ENCODE data around the gene STAG2.

The STAG2 gene

DNA sequence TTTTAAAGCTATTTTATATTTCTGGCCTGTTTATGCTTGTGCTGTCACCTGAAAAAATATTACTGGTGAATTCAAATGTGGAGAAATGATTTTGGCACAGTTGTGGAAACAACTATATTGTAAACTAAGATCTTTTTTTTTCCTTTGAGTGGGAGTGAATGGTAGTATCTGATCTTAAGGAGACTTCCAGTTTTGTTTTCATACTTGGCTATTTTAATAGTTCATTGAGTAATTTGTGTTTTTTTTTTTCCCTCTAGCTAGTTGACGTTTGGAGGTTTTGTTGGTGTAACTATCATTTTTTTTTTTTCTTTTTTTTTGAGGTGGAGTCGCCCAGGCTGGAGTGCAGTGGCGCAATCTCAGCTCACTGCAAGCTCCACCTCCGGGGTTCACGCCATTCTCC is 10.5 kb downstream of the STAG2 start:
- H3K4me3 ChIP-seq, result no peak overlapping the region
- H3K27ac ChIP-seq, result no peak overlapping the region

DNA sequence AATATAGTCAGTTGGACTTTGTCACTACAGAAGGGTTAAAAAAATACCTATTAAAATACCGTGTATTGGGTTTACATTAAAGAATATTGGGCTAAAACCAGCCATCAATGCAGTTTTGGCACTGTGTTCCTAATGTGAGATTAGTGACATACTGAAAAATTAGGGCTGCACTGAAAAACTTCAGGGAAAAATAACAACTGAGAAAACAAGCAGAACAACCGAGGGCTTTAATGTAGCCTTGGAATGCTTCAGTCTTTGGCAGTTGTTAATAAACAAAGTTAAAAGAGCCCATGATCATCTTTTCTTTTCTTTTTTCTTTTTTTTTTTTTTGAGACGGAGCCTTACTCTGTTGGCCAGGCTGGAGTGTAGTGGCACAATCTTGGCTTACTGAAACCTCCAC is 12.4 kb downstream of the STAG2 start:
- no peak overlapping the region for H3K4me3 ChIP-seq
- H3K27ac ChIP-seq, result no peak overlapping the region

- H3K4me3 ChIP-seq, result no peak overlapping the region
- H3K27ac ChIP-seq, result peak overlapping the region in 1 of 21 experiments; percentile 0
Measured at GRCh38 chrX:123975180-123975579, 13.7 kb downstream of the STAG2 start.

DNA sequence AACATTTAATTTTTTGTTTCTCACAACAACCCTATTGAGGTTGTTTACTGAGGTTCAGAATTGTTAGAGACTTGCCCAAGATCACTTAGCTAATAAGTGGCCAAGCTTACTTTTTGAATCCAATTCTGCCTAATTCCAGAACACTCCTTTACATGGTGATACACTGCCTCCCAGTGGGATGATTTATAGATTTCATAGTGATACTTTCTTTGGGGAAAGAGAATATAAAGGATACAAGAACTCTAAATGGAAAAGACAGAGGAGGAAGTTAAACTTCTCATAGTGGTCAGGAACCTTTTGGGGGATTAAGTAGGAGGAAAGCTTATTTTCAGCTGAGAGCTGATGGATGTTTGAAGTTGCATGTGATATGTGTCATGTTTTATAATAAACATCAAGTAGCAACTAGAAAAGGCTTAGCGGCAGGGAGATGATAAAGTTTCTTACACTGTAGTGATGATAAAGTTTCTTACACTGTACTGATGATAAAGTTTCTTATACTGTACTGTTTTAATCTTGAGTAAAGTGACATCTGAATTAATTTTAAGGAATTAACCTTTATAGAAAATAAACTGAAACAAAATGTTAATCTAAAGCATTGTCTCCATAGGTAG is 15.3 kb downstream of the STAG2 start:
- Histone ChIP-seq H3K27ac (no peak overlapping the region), H3K4me3 (no peak overlapping the region)

DNA sequence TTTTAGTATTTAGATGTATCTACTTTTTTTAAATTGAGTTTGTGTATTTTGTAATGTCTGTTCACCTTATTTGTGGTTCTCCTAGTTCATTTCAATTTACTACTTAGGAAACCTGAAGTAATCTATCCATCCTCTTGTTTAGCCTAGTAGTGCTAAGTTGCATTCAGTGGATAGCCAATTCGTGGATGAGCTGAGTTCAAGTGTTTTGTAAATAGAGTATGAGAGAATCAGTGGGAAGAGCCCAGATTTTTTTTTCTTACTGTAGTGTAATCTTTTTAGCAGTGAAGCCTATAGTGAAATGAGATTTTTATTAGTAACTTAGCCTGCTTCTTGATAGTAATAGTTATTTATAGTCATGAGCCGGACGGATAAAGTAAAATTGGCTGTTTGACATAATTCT is 21.7 kb downstream of the STAG2 start:
- H3K27ac ChIP-seq, result no peak overlapping the region
- H3K4me3 ChIP-seq, result no peak overlapping the region

DNA sequence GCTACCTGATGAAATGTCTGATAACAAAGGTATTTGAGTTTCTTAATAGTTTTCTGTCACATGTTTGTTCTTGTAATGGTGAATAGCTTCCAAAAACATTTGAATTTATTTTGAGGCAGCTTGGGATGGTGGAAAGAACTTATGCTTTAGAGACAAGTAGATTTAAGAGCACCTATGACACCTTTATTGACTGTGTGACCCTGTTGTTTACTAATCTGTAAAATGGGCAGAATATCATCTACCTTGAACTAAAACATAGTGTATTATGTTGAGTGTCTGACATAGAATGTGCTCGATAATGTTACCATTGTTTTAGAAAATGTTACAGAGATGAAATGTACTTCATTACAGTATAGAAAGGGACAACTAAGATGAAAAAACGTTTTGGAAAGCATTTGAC is 24.9 kb downstream of the STAG2 start:
- Histone ChIP-seq H3K27ac (no peak overlapping the region), H3K4me3 (no peak overlapping the region)

GRCh38 chrX:123988423-123989111 is 27.1 kb downstream of the STAG2 start:
- H3K27ac ChIP-seq, result no peak overlapping the region

GRCh38 chrX:123989235-123989634 is 27.7 kb downstream of the STAG2 start:
- H3K27ac ChIP-seq, result no peak overlapping the region
- H3K4me3 ChIP-seq, result no peak overlapping the region

More at GRCh38 chrX:123988423-123989111, 27.1 kb downstream of the STAG2 start:
- H3K4me3 ChIP-seq, result no peak overlapping the region

- Histone ChIP-seq H3K27ac (no peak overlapping the region), H3K4me3 (no peak overlapping the region)
Measured at GRCh38 chrX:123990169-123990568, 28.7 kb downstream of the STAG2 start.

DNA sequence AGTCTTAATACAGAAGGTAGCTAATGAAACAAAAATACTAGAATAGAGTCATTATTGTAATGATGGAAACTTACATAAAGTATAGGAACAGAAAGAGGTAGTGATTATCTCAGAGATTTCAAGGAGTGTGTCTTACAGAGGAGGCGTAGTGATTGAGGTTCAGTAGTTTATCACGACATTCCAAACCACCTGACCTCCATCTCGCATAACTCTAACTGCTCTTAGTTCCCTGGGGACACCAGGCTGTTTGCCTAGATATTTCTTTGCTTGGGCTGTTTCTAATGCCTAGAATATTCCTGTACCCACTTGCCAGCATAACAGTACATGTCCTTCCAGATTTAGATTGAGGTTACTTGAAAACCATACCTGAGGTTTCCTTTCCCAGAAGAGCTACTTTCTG is 29.1 kb downstream of the STAG2 start:
- no peak overlapping the region for H3K27ac ChIP-seq

GRCh38 chrX:123993326-123993725 is 31.8 kb downstream of the STAG2 start:
- Histone ChIP-seq H3K27ac (no peak overlapping the region), H3K4me3 (no peak overlapping the region)

More for the DNA sequence above, 29.1 kb downstream of the STAG2 start:
- no peak overlapping the region for H3K4me3 ChIP-seq

GRCh38 chrX:123993904-123994635 is 32.6 kb downstream of the STAG2 start:
- no peak overlapping the region for H3K4me3 ChIP-seq
- H3K27ac ChIP-seq, result no peak overlapping the region

DNA sequence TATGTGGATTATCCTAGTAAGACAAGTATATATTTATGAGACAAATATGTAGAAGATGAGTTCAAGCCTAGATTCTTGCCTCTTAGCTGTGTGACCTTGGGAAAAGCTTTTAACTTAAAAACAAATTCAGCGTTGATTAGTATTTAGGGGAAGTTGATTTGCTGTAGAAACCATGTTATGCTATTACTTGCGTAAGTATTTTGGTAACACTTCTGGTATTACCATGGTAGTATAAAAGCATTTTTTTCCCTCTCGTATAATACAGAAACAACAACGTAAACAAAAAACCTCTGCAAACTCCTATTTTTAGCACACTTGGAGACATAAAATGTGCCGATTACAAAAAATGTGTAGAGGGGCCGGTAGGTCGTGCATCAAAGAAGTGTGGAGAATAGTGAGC is 33.2 kb downstream of the STAG2 start:
- H3K4me3 ChIP-seq, result no peak overlapping the region
- H3K27ac ChIP-seq, result no peak overlapping the region

DNA sequence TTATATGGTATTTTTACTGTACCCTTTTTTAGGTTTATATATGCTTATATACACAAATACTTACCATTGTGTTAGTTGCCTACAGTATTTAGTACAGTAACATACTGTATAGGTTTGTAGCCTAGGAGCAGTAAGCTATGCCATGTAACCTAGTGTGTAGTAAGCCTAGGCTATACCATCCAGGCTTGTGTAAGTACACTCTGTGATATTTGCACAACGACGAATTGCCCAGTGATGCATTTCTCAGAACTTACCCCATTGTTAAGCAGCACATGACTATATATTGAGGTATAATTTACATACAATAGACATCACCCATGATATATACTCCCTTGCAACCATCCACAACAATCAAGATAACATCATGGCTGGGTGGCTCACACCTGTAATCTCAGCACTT is 40.1 kb downstream of the STAG2 start:
- Histone ChIP-seq H3K27ac (no peak overlapping the region), H3K4me3 (no peak overlapping the region)

DNA sequence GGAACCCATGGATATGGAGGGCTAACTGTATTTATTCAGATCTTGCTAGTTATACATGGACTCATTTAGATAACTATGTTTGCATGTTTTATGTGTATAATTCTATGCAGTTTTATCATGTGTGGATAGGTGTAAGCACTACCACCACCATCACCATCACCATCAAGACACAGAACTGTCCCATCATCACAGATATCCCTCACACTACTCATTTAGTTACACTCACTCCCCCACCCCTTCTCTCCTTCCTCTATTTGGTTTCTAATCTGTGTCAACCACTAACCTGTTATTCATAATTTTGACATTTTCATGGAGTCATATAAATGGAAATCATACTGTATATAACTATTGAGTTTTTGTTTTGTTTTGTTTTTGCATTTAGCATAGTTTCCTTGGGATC is 43.7 kb downstream of the STAG2 start:
- Histone ChIP-seq H3K27ac (no peak overlapping the region), H3K4me3 (no peak overlapping the region)

DNA sequence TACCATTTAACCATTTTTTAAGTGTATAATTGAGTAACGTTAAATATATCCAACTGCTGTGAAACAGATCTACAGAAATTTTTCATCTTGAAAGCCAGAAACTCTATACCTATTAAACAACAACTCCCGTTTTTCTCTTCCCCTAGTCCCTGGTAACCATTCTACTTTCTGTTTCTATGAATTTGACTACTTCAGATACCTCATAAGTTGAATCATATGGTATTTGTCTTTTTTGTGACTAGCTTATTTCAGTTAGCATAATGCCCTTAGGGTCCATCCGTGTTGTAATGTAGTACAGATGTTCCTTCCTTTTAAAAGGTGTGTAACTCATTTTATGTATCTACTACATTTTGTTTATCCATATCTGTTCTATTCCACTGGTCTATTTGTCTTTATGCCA is 48.7 kb downstream of the STAG2 start:
- H3K4me3 ChIP-seq, result no peak overlapping the region

GRCh38 chrX:124010566-124010965 is 49.1 kb downstream of the STAG2 start:
- Histone ChIP-seq H3K4me3 (no peak overlapping the region), H3K27ac (no peak overlapping the region)

More for the DNA sequence above, 48.7 kb downstream of the STAG2 start:
- H3K27ac ChIP-seq, result no peak overlapping the region

DNA sequence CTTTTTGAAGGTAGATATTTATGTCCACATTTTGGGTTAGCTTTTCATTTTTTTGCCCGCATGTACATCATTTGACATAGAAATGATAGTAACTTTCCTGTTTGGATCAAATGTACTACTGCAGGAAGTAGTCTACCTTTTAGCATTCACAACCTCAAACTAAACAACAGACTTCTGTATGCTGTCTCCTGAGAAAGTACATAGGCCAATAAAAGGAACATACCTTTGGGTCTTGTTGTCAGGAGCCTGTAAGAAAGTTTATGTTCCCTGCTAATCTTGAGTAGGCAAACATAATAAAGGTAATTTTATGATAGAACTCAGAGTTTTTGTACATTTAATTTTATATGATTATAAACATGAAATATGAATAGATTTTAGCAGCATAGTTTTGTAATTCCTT is 54.2 kb downstream of the STAG2 start:
- H3K27ac ChIP-seq, result no peak overlapping the region
- no peak overlapping the region for H3K4me3 ChIP-seq

DNA sequence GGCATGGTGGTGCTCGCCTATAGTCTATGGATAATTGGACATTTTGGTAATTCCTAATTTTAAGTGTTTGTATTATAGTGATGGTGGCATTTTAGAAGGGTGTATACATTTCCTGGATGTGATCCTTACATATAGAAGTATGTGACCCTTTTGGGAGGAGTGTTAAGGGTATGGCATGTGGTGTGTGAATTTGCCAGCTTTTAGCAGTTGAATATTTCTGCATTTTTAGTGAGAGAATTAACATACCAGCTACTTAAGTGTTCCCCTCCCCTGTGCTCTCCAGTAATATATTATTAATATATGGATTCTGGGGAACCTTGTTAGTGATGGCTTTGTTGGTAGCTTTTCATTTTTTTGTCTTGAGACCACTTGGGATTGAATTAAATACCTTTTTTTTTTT is 55.3 kb downstream of the STAG2 start:
- H3K4me3 ChIP-seq, result no peak overlapping the region
- no peak overlapping the region for H3K27ac ChIP-seq

DNA sequence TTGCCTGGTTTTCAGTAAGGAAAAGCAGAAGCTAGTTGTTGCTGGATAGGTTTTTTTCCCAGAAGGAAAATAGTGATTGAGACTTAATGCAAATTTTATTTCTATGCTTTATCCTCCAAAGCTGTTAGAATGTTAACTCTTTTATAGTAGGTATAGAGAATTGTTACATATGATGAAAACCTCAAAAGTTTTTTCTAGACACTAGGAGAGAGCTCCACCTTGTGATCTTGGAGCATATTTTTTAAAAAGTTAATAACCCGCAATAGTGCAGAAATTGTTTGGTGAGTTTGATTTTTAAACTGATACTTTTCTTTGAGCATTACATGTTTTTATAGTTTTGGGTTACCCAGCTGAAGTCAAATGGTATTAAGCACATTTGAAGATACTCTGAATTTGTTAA is 56.5 kb downstream of the STAG2 start:
- Histone ChIP-seq H3K27ac (no peak overlapping the region), H3K4me3 (no peak overlapping the region)

GRCh38 chrX:124023838-124024238 is 62.3 kb downstream of the STAG2 start:
- Histone ChIP-seq H3K27ac (no peak overlapping the region), H3K4me3 (no peak overlapping the region)
